H1 (cell line): ENCODE measurements around the gene VPS41. TPM values are rescaled to one million over a fixed set of nuclear protein-coding genes. Genes with fewer than 3 reads are reported as not detected.

Source experiments
- CTCF ChIA-PET: fragments of 300-600 bp; sonication (Branson Sonifier 250); formaldehyde crosslinking; loops from one replicate; lab custom pipeline; 2021; ENCODE audit not compliant: partially characterized antibody; lab: Charles Lee
- POLR2A ChIA-PET: fragments of 300-600 bp; sonication (Branson Sonifier 250); formaldehyde crosslinking; loops from one replicate; lab custom pipeline; 2021; ENCODE audit warnings: inconsistent platforms; ENCODE audit not compliant: partially characterized antibody; lab: Charles Lee
- DNase-seq, 2 experiments: peaks; one replicate each; pipeline versions ENCODE4 v3.0.0 to v3.0.0-alpha.2; 2010 to 2022; ENCODE audit warnings: low spot score in 2 of 2, low read depth in 1 of 2, mixed read lengths in 1 of 2
- FAIRE-seq: peaks from 2 replicates; lab custom pipeline; 2011; peaks lifted over from hg19 to GRCh38; lab: Jason Lieb, UNC
- H2AFZ ChIP-seq: 2 replicates; pipeline ENCODE4 v1.8.1; 2012; ENCODE audit warnings: low read length, inconsistent platforms
- H2AK5ac ChIP-seq: 2 replicates; pipeline ENCODE4 v1.6.1; 2013; ENCODE audit warnings: low read depth, low read length
- H2BK120ac ChIP-seq: replicated peaks from 2 replicates; pipeline ENCODE3; 2013; ENCODE audit warnings: low read depth, low read length, inconsistent platforms
- H2BK12ac ChIP-seq: 2 replicates; pipeline ENCODE4 v1.6.1; 2013; ENCODE audit warnings: low read depth, low read length
- H2BK15ac ChIP-seq: 2 replicates; pipeline ENCODE4 v1.6.1; 2013; ENCODE audit warnings: low read length
- H2BK20ac ChIP-seq: 2 replicates; pipeline ENCODE4 v1.6.1; 2013; ENCODE audit warnings: low read length
- H2BK5ac ChIP-seq: 2 replicates; pipeline ENCODE4 v1.6.1; 2013; ENCODE audit warnings: low read depth, low read length
- H3K14ac ChIP-seq: 2 replicates; pipeline ENCODE4 v1.6.1; 2013; ENCODE audit warnings: inconsistent platforms; ENCODE audit not compliant: insufficient read length
- H3K18ac ChIP-seq: 2 replicates; pipeline ENCODE4 v1.6.1; 2013; ENCODE audit warnings: low read length; ENCODE audit errors: extremely low read depth
- H3K23ac ChIP-seq: 2 replicates; pipeline ENCODE4 v1.6.1; 2013; ENCODE audit warnings: inconsistent platforms; ENCODE audit not compliant: insufficient read length
- H3K23me2 ChIP-seq: 2 replicates; pipeline ENCODE4 v1.6.1; 2013; ENCODE audit warnings: low read depth, low read length
- H3K27ac ChIP-seq: 2 replicates; pipeline ENCODE4 v1.6.1; 2011; ENCODE audit warnings: low read depth, low read length, inconsistent platforms
- H3K27me3 ChIP-seq, 4 experiments: replicated peaks in 1 of 4; 1 replicate in 1 of 4; 2 replicates in 3 of 4; pipeline versions ENCODE4 v1.6.1 to v1.8.1; 2011 to 2013; ENCODE audit warnings: low read length in 3 of 4, mild to moderate bottlenecking in 3 of 4, inconsistent platforms in 2 of 4, mixed read lengths in 2 of 4, moderate library complexity in 1 of 4; ENCODE audit not compliant: control insufficient read depth in 3 of 4, insufficient read depth in 3 of 4; ENCODE audit errors: extremely low read depth in 1 of 4
- H3K36me3 ChIP-seq, 4 experiments: 2 replicates each; pipeline versions ENCODE4 v1.6.1 to v1.8.1; 2011 to 2013; ENCODE audit warnings: mild to moderate bottlenecking in 4 of 4, low read length in 3 of 4, moderate library complexity in 2 of 4, control low read depth in 1 of 4, inconsistent platforms in 1 of 4; ENCODE audit not compliant: insufficient read depth in 4 of 4, control insufficient read depth in 2 of 4
- H3K4ac ChIP-seq: replicated peaks from 2 replicates; pipeline ENCODE3; 2013; ENCODE audit warnings: low read length, low read depth, mixed read lengths, inconsistent platforms; ENCODE audit not compliant: insufficient read length
- H3K4me1 ChIP-seq, 4 experiments: replicated peaks in 1 of 4; 1 replicate in 1 of 4; 2 replicates in 3 of 4; pipeline versions ENCODE4 v1.6.1 to v1.8.1; 2011 to 2013; ENCODE audit warnings: low read length in 3 of 4, inconsistent platforms in 2 of 4, mixed read lengths in 1 of 4; ENCODE audit not compliant: insufficient read depth in 4 of 4, control insufficient read depth in 3 of 4
- H3K4me2 ChIP-seq, 2 experiments: 2 replicates each; pipeline versions ENCODE4 v1.6.1 to v1.8.1; 2011 to 2013; ENCODE audit warnings: low read depth in 2 of 2, low read length in 2 of 2, control low read depth in 1 of 2, inconsistent platforms in 1 of 2, mild to moderate bottlenecking in 1 of 2; ENCODE audit not compliant: insufficient read depth in 1 of 2
- H3K4me3 ChIP-seq, 4 experiments: fragments of 200-600, 300-600 bp in 1 of 4; sonication (generic), shearing (Covaris generic), sonication (Bioruptor Twin) in 1 of 4; 2 replicates each; pipeline versions ENCODE4 v1.5.1 to v1.8.1; 2011 to 2016; ENCODE audit warnings: low read length in 4 of 4, low read depth in 3 of 4, control low read depth in 2 of 4, inconsistent platforms in 2 of 4, mild to moderate bottlenecking in 2 of 4, mixed read lengths in 1 of 4, moderate library complexity in 1 of 4; ENCODE audit not compliant: insufficient read depth in 2 of 4; ENCODE audit errors: extremely low read depth in 1 of 4
- H3K56ac ChIP-seq: replicated peaks from 2 replicates; pipeline ENCODE3; 2013; ENCODE audit warnings: low read depth, mild to moderate bottlenecking, mixed read lengths, low read length, inconsistent platforms; ENCODE audit not compliant: insufficient read length
- H3K79me1 ChIP-seq: 2 replicates; pipeline ENCODE4 v1.6.1; 2013; ENCODE audit warnings: low read depth, low read length, control low read depth
- H3K79me2 ChIP-seq, 2 experiments: 2 replicates each; pipeline versions ENCODE4 v1.6.1 to v1.8.1; 2012 to 2013; ENCODE audit warnings: low read length in 2 of 2, mild to moderate bottlenecking in 2 of 2, inconsistent platforms in 1 of 2; ENCODE audit not compliant: insufficient read depth in 2 of 2, control insufficient read depth in 1 of 2
- H3K9ac ChIP-seq, 4 experiments: replicated peaks in 1 of 4; 1 replicate in 1 of 4; 2 replicates in 3 of 4; pipeline versions ENCODE4 v1.6.1 to v1.8.1; 2011 to 2013; ENCODE audit warnings: low read depth in 3 of 4, low read length in 3 of 4, control low read depth in 2 of 4, mild to moderate bottlenecking in 2 of 4, moderate library complexity in 2 of 4, inconsistent platforms in 1 of 4; ENCODE audit errors: extremely low read depth in 1 of 4
- H3K9me3 ChIP-seq, 2 experiments: 2 replicates each; pipeline versions ENCODE4 v1.6.1 to v1.8.1; 2012 to 2013; ENCODE audit warnings: mild to moderate bottlenecking in 2 of 2, moderate library complexity in 2 of 2, control low read depth in 1 of 2, inconsistent platforms in 1 of 2, low read depth in 1 of 2, low read length in 1 of 2, mixed read lengths in 1 of 2; ENCODE audit not compliant: insufficient read depth in 2 of 2
- H4K20me1 ChIP-seq, 2 experiments: replicated peaks in 1 of 2; 2 replicates each; pipeline versions ENCODE3 to v1.8.1; 2011 to 2013; ENCODE audit warnings: inconsistent platforms in 2 of 2, low read length in 2 of 2, mild to moderate bottlenecking in 1 of 2; ENCODE audit not compliant: insufficient read depth in 2 of 2, control insufficient read depth in 1 of 2
- H4K5ac ChIP-seq: 2 replicates; pipeline ENCODE4 v1.6.1; 2013; ENCODE audit warnings: low read length, low read depth, mixed read lengths, inconsistent platforms; ENCODE audit not compliant: insufficient read length
- H4K8ac ChIP-seq: 2 replicates; pipeline ENCODE4 v1.8.0; 2013; ENCODE audit warnings: mild to moderate bottlenecking, moderate library complexity, low read length, inconsistent platforms; ENCODE audit not compliant: insufficient read depth; ENCODE audit errors: extremely low read depth
- H4K91ac ChIP-seq: replicated peaks from 2 replicates; pipeline ENCODE3; 2013; ENCODE audit warnings: low read length, mixed read lengths, inconsistent platforms; ENCODE audit not compliant: insufficient read length
- ASH2L ChIP-seq: fragments of 200-600, 300-600 bp; sonication (generic); IDR thresholded peaks from one replicate; pipeline ENCODE4 v1.7.1; 2017; ENCODE audit warnings: low read length
- BCL11A ChIP-seq, 2 experiments: IDR thresholded peaks; one replicate each; pipeline ENCODE4 v1.6.1; 2011; ENCODE audit warnings: low read depth in 2 of 2, low read length in 2 of 2, mild to moderate bottlenecking in 2 of 2
- CHD2 ChIP-seq: IDR thresholded peaks from 2 replicates; pipeline ENCODE4 v1.6.1; 2012; ENCODE audit warnings: low read length, improper control_type of control experiment
- EGR1 ChIP-seq: IDR thresholded peaks from 2 replicates; pipeline ENCODE4 v1.6.1; 2011; ENCODE audit warnings: low read depth, low read length, borderline replicate concordance
- KDM4A ChIP-seq: IDR thresholded peaks from one replicate; pipeline ENCODE4 v1.7.1; 2012; ENCODE audit warnings: low read depth, mild to moderate bottlenecking, moderate library complexity, low read length, inconsistent platforms; ENCODE audit not compliant: severe bottlenecking
- KDM5A ChIP-seq: fragments of 200-600 bp; IDR thresholded peaks from 2 replicates; pipeline ENCODE4 v1.7.1; 2012; ENCODE audit warnings: mild to moderate bottlenecking, low read length, inconsistent platforms, mixed read lengths
- RNF2 ChIP-seq: fragments of 200-900, 300-1000 bp; sonication (generic); IDR thresholded peaks from 2 replicates; pipeline ENCODE4 v1.7.1; 2016; ENCODE audit warnings: borderline replicate concordance, low read depth, mild to moderate bottlenecking, antibody characterized with exemption, low read length; ENCODE audit not compliant: poor library complexity, severe bottlenecking; ENCODE audit errors: missing control alignments
- SP1 ChIP-seq: IDR thresholded peaks from 2 replicates; pipeline ENCODE4 v1.6.1; 2011; ENCODE audit warnings: low read depth, low read length
- SUZ12 ChIP-seq: fragments of 200-600 bp; sonication (generic); IDR thresholded peaks from 2 replicates; pipeline ENCODE4 v1.6.1; 2012; ENCODE audit warnings: mild to moderate bottlenecking, inconsistent platforms, low read length, moderate library complexity, mixed read lengths
- WGBS, 2 experiments: shearing (Covaris generic) in 1 of 2; methylation state at CpG; one replicate each; pipeline versions ENCODE4 v1.1.6 to v1.1.7; 2013 to 2015; ENCODE audit warnings: low lambda C conversion rate in 2 of 2, mixed read lengths in 2 of 2, inconsistent platforms in 1 of 2, low coverage in 1 of 2, missing lambda C conversion rate in 1 of 2; ENCODE audit not compliant: insufficient replicate concordance in 2 of 2, insufficient coverage in 1 of 2, insufficient read length in 1 of 2; ENCODE audit errors: extremely low coverage in 1 of 2, missing lambda C conversion rate in 1 of 2; 5-methylcytosine and 5-hydroxymethylcytosine counted together
- polyA plus RNA-seq, 7 experiments: library from polyadenylated mRNA; depleted of rRNA in 3 of 7; stranded (reverse) in 5 of 7; unstranded in 2 of 7; fragments of >200 nt in 5 of 7; fragments of 200-250 nt in 2 of 7; gene quantifications; 1 replicate in 5 of 7; 2 replicates in 1 of 7; 4 replicates in 1 of 7; pipeline versions ENCODE4 v1.2.1 to v1.2.3, GENCODE V29; 2011 to 2013; ENCODE audit warnings: missing spikeins in 2 of 7, mixed read lengths in 2 of 7
- total RNA-seq: library from RNA; stranded (reverse); fragmentation: NEBNext Ultra II Directional; extraction: Animal tissue kit (Norgen Biotek cat#: 25700); gene quantifications from 2 replicates; pipeline ENCODE4 v1.2.1, GENCODE V29; 2021
- TF ChIP-seq, protein P1 (sequence below), 3 experiments: IDR thresholded peaks; 1 replicate in 2 of 3; 2 replicates in 1 of 3; pipeline versions ENCODE4 v1.5.1 to v1.6.1; 2011; ENCODE audit warnings: low read length in 3 of 3, mild to moderate bottlenecking in 3 of 3, inconsistent platforms in 2 of 3, low read depth in 1 of 3, moderate library complexity in 1 of 3; ENCODE audit not compliant: insufficient read depth in 1 of 3; ENCODE audit errors: control extremely low read depth in 1 of 3

The VPS41 gene
- total and polyA plus RNA-seq, 2 of the 8 experiments (the other 6 are each of a cell fraction or from before 2014, with no cell fraction given), result 10.7 to 63.3 TPM

DNA sequence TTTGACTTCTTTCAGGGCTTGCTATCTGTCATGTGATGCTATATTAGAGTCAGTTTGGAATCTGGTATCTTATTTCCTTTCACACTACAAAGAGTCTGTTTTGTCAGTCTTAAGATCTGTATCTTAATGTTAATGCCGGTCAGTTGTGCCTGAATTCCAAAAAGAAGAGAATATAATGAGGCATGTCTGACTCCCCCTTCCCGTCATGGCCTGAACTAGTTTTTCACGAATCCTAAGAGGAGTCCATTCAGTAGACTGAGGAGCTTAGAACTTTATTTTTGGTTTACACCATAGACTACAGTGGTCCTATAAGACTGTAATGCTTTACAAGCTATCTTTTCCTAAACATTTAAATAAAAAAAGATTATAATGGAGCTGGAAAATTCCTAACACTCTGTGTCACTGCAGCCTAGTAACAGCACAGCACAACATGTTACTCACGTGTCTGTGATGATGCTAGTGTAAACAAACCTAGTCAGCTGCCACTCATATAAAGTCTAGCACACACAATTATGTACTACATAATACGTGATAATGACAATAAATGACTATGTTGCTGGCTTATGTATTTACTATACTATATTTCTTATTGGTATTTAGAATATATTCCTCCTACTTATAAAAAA is 50.6 kb downstream of the VPS41 start:
- H3K23me2 ChIP-seq, result no peaks in the 10 kb centered on the region; the same call in 1 of the 2 replicates
- H3K4me3 ChIP-seq, result no peak overlapping the region
- H2BK5ac ChIP-seq, result no peak overlapping the region
- no peak overlapping the region for H2AFZ ChIP-seq
- H2BK20ac ChIP-seq, result no peak overlapping the region
- ChIA-PET CTCF (interaction anchor here (1.2 to 1.4 kb wide), 2 partner anchors 11 to 13 kb away, joined by 3 to 5 read pairs; no protein-coding TSS in a partner anchor), POLR2A (no interaction called here)
- H4K91ac ChIP-seq, result no peak overlapping the region
- H4K8ac ChIP-seq, result no peak overlapping the region
- no peak overlapping the region for H3K23ac ChIP-seq
- H3K4ac ChIP-seq, result no peak overlapping the region
- H3K27ac ChIP-seq, result no peak overlapping the region
- H3K4me2 ChIP-seq, result no peak overlapping the region
- H3K9me3 ChIP-seq, result no peaks in the 10 kb centered on the region
- FAIRE-seq (no peak), DNase-seq (no peak)
- peaks cover 0 to 3% (median 0%) of the 10 kb centered on the region in 4 experiments; a peak in 1 of 8 replicates for H3K36me3 ChIP-seq
- no peak overlapping the region for H4K5ac ChIP-seq
- H2BK120ac ChIP-seq, result no peak overlapping the region
- H3K56ac ChIP-seq, result no peak overlapping the region
- H2BK15ac ChIP-seq, result no peak overlapping the region
- H3K4me1 ChIP-seq, result no peaks in the 10 kb centered on the region
- WGBS, 2 experiments, result 91% methylated on average over 5 of the region's 5 CpGs; no CpG with 5 or more reads in 1 of the 2 experiments
- H3K9ac ChIP-seq, result no peak overlapping the region; a peak in 1 of 7 replicates
- H3K79me1 ChIP-seq, result no peaks in the 10 kb centered on the region
- no peaks in the 10 kb centered on the region for H4K20me1 ChIP-seq
- no peak overlapping the region for H2BK12ac ChIP-seq
- no peaks in the 10 kb centered on the region for H3K27me3 ChIP-seq
- no peak overlapping the region for H3K18ac ChIP-seq
- no peak overlapping the region for H3K14ac ChIP-seq
- H2AK5ac ChIP-seq, result no peak overlapping the region
- no peaks in the 10 kb centered on the region for H3K79me2 ChIP-seq
- no peak for TF ChIP-seq KDM4A
- TF ChIP-seq RNF2, result no peak
- TF ChIP-seq KDM5A, result no peak
- no peak for TF ChIP-seq BCL11A (IDR thresholded peaks at IDR 0.05; ENCODE audit: low read depth in 2 of 2, low read length in 2 of 2)
- no peak for TF ChIP-seq CHD2
- no peak for TF ChIP-seq SUZ12
- no peak for TF ChIP-seq SP1
- no peak for TF ChIP-seq EGR1
- TF ChIP-seq, protein P1, sequence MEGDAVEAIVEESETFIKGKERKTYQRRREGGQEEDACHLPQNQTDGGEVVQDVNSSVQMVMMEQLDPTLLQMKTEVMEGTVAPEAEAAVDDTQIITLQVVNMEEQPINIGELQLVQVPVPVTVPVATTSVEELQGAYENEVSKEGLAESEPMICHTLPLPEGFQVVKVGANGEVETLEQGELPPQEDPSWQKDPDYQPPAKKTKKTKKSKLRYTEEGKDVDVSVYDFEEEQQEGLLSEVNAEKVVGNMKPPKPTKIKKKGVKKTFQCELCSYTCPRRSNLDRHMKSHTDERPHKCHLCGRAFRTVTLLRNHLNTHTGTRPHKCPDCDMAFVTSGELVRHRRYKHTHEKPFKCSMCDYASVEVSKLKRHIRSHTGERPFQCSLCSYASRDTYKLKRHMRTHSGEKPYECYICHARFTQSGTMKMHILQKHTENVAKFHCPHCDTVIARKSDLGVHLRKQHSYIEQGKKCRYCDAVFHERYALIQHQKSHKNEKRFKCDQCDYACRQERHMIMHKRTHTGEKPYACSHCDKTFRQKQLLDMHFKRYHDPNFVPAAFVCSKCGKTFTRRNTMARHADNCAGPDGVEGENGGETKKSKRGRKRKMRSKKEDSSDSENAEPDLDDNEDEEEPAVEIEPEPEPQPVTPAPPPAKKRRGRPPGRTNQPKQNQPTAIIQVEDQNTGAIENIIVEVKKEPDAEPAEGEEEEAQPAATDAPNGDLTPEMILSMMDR (IDR thresholded peaks at IDR 0.05; ENCODE audit: control extremely low read depth in 1 of 3, insufficient read depth in 1 of 3, low read depth in 1 of 3, low read length in 3 of 3), result no peak
- no peak for TF ChIP-seq ASH2L
